CD14-positive monocyte (primary cell): ENCODE data around the gene PIGZ. TPM values are rescaled to one million over a fixed set of nuclear protein-coding genes. Genes with fewer than 3 reads are reported as not detected.

Experiments
- DNase-seq, 3 donors: peaks; one replicate each; pipeline ENCODE4 v3.0.0-alpha.2; 2011 to 2022
- H2AFZ ChIP-seq: 2 replicates; pipeline ENCODE4 v1.6.0; 2012; ENCODE audit warnings: mild to moderate bottlenecking, low read depth, low read length, inconsistent platforms; ENCODE audit not compliant: insufficient read depth, poor library complexity, severe bottlenecking
- H3K27ac ChIP-seq, 2 donors: 1 replicate in 1 of 2; 2 replicates in 1 of 2; pipeline ENCODE4 v1.5.1; 2012 to 2013; ENCODE audit warnings: low read length in 2 of 2, control low read depth in 1 of 2, inconsistent platforms in 1 of 2, low read depth in 1 of 2, mild to moderate bottlenecking in 1 of 2
- H3K27me3 ChIP-seq, 2 donors: one replicate each; pipeline versions ENCODE4 v1.6.0 to v1.6.1; 2011 to 2013; ENCODE audit warnings: low read length in 2 of 2; ENCODE audit not compliant: control insufficient read depth in 2 of 2, insufficient read depth in 2 of 2
- H3K36me3 ChIP-seq, 2 donors: replicated peaks in 1 of 2; 1 replicate in 1 of 2; 2 replicates in 1 of 2; pipeline versions ENCODE4 v1.5.1 to v1.6.1; 2012 to 2013; ENCODE audit warnings: low read length in 2 of 2, control low read depth in 1 of 2, inconsistent platforms in 1 of 2, mild to moderate bottlenecking in 1 of 2; ENCODE audit not compliant: insufficient read depth in 2 of 2, control insufficient read depth in 1 of 2
- H3K4me1 ChIP-seq, 2 donors: 1 replicate in 1 of 2; 2 replicates in 1 of 2; pipeline versions ENCODE4 v1.5.1 to v1.6.1; 2012 to 2013; ENCODE audit warnings: low read length in 2 of 2, control low read depth in 1 of 2, inconsistent platforms in 1 of 2, mild to moderate bottlenecking in 1 of 2, moderate library complexity in 1 of 2; ENCODE audit not compliant: insufficient read depth in 2 of 2, control insufficient read depth in 1 of 2
- H3K4me2 ChIP-seq: replicated peaks from 2 replicates; pipeline ENCODE3; 2012; ENCODE audit warnings: low read length, moderate library complexity, mild to moderate bottlenecking; ENCODE audit not compliant: poor library complexity, severe bottlenecking; ENCODE audit errors: extremely low read depth
- H3K4me3 ChIP-seq, 3 experiments: fragments of 200-600 bp in 1 of 3; sonication (generic) in 1 of 3; replicated peaks in 1 of 3; 1 replicate in 2 of 3; 2 replicates in 1 of 3; pipeline ENCODE4 v1.5.1; 2011 to 2013; ENCODE audit warnings: low read length in 3 of 3, mild to moderate bottlenecking in 3 of 3, control low read depth in 2 of 3, low read depth in 2 of 3, inconsistent platforms in 1 of 3, moderate library complexity in 1 of 3
- H3K79me2 ChIP-seq: 2 replicates; pipeline ENCODE4 v1.6.0; 2012; ENCODE audit warnings: mild to moderate bottlenecking, control low read depth, inconsistent platforms, low read length, moderate library complexity; ENCODE audit not compliant: insufficient read depth
- H3K9ac ChIP-seq: 2 replicates; pipeline ENCODE4 v1.6.0; 2017; ENCODE audit warnings: low read length, mild to moderate bottlenecking; ENCODE audit not compliant: insufficient read depth, poor library complexity, severe bottlenecking
- H3K9me3 ChIP-seq, 2 donors: replicated peaks in 1 of 2; 1 replicate in 1 of 2; 2 replicates in 1 of 2; pipeline versions ENCODE4 v1.5.1 to v1.6.1; 2012 to 2013; ENCODE audit warnings: low read length in 2 of 2, control low read depth in 1 of 2; ENCODE audit not compliant: control insufficient read depth in 1 of 2, insufficient read depth in 1 of 2
- H4K20me1 ChIP-seq: 2 replicates; pipeline ENCODE4 v1.6.0; 2012; ENCODE audit warnings: mild to moderate bottlenecking, low read length, control low read depth, moderate library complexity; ENCODE audit not compliant: insufficient read depth
- H3K27ac Mint-ChIP-seq, 7 donors: one replicate each; pipeline ENCODE4 v1.8.0; 2020; ENCODE audit warnings: mild to moderate bottlenecking in 7 of 7, mixed read lengths in 7 of 7, moderate library complexity in 6 of 7, inconsistent platforms in 2 of 7
- H3K27me3 Mint-ChIP-seq, 3 donors: one replicate each; pipeline ENCODE4 v1.8.0; 2021 to 2022; ENCODE audit warnings: low read depth in 3 of 3, mild to moderate bottlenecking in 3 of 3, mixed read lengths in 3 of 3, moderate library complexity in 3 of 3, inconsistent platforms in 1 of 3
- H3K36me3 Mint-ChIP-seq, 2 donors: one replicate each; pipeline ENCODE4 v1.8.0; 2020; ENCODE audit warnings: mixed read lengths in 2 of 2, inconsistent platforms in 1 of 2, mild to moderate bottlenecking in 1 of 2
- H3K4me1 Mint-ChIP-seq: one replicate; pipeline ENCODE4 v1.8.0; 2020; ENCODE audit warnings: mild to moderate bottlenecking, mixed read lengths
- H3K4me3 Mint-ChIP-seq, 2 donors: one replicate each; pipeline ENCODE4 v1.8.0; 2020; ENCODE audit warnings: mild to moderate bottlenecking in 2 of 2, mixed read lengths in 2 of 2, moderate library complexity in 1 of 2
- H3K9me3 Mint-ChIP-seq, 7 donors: one replicate each; pipeline ENCODE4 v1.8.0; 2020 to 2022; ENCODE audit warnings: mixed read lengths in 7 of 7, mild to moderate bottlenecking in 6 of 7, moderate library complexity in 6 of 7, inconsistent platforms in 2 of 7
- WGBS: methylation state at CpG from one replicate; pipeline ENCODE4 v1.1.5; 2013; ENCODE audit warnings: missing lambda C conversion rate; ENCODE audit not compliant: insufficient coverage; 5-methylcytosine and 5-hydroxymethylcytosine counted together
- intact Hi-C, 2 donors: fragments of 100-400 bp; cut with micrococcal nuclease; formaldehyde crosslinking; loops; one replicate each; pipeline versions ENCODE4 v1.15.0 to v1.15.1; 2023
- polyA plus RNA-seq, 3 donors: library from polyadenylated mRNA; depleted of rRNA in 1 of 3; unstranded in 2 of 3; stranded (reverse) in 1 of 3; fragments of 300-500 nt in 2 of 3; fragments of >200 nt in 1 of 3; fragmentation: Illumina TruSeq in 2 of 3; gene quantifications; 1 replicate in 2 of 3; 2 replicates in 1 of 3; pipeline ENCODE4 v1.2.3, GENCODE V29; 2012 to 2021
- TF ChIP-seq, protein P1 (sequence below): fragments of 200-600 bp; IDR thresholded peaks from one replicate; pipeline ENCODE4 v1.8.0; 2022; ENCODE audit warnings: antibody characterized with exemption, mild to moderate bottlenecking

The PIGZ gene
- polyA plus RNA-seq, 3 donors = 1.6 to 3.8 (median 1.9) TPM

DNA sequence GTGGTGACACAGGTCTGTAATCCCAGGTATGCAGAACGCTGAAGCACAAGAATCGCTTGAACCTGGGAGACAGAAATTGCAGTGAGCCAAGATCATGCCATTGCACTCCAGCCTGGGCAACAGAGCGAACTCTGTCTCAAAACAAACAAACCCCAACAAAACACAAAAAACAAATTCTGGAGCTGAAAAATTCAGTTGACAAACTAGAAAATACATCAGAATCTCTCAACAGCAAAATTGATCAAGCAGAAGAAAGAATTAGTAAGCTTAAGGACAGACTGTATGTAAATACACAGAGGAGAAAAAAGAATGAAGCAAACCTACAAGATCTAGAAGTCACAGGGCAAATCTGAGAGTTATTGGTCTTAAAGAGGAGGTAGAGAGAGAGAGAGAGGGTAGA, 51.6 kb downstream of the PIGZ start:
- peak overlapping the region in 1 of 7 donors; percentile 5 for H3K27ac Mint-ChIP-seq
- Histone ChIP-seq H3K4me3 (no peak overlapping the region), H3K9ac (no peak overlapping the region), H3K79me2 (no peaks in the 10 kb centered on the region), H3K27me3 (no peaks in the 10 kb centered on the region), H3K36me3 (peaks cover 11 to 27% of the 10 kb centered on the region in 2 donors), H3K27ac (peak overlapping the region in 1 of 2 donors; percentile 4), H2AFZ (no peak overlapping the region), H3K4me2 (no peak overlapping the region), H3K9me3 (peaks cover 0 to 5% of the 10 kb centered on the region in 2 donors), H3K4me1 (peaks cover 6 to 13% of the 10 kb centered on the region in 2 donors), H4K20me1 (no peaks in the 10 kb centered on the region)
- no peak overlapping the region for H3K4me3 Mint-ChIP-seq
- H3K36me3 Mint-ChIP-seq = peaks cover 35 to 37% of the 10 kb centered on the region in 2 donors
- H3K27me3 Mint-ChIP-seq = no peaks in the 10 kb centered on the region
- H3K4me1 Mint-ChIP-seq = peaks cover 13% of the 10 kb centered on the region
- intact Hi-C loops = no loop called here
- H3K9me3 Mint-ChIP-seq = peaks cover 0 to 11% (median 4%) of the 10 kb centered on the region in 7 donors
- WGBS = 100% methylated on average over 2 of the region's 3 CpGs
- no peak for DNase-seq
- TF ChIP-seq, protein P1, sequence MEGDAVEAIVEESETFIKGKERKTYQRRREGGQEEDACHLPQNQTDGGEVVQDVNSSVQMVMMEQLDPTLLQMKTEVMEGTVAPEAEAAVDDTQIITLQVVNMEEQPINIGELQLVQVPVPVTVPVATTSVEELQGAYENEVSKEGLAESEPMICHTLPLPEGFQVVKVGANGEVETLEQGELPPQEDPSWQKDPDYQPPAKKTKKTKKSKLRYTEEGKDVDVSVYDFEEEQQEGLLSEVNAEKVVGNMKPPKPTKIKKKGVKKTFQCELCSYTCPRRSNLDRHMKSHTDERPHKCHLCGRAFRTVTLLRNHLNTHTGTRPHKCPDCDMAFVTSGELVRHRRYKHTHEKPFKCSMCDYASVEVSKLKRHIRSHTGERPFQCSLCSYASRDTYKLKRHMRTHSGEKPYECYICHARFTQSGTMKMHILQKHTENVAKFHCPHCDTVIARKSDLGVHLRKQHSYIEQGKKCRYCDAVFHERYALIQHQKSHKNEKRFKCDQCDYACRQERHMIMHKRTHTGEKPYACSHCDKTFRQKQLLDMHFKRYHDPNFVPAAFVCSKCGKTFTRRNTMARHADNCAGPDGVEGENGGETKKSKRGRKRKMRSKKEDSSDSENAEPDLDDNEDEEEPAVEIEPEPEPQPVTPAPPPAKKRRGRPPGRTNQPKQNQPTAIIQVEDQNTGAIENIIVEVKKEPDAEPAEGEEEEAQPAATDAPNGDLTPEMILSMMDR = no peak

DNA sequence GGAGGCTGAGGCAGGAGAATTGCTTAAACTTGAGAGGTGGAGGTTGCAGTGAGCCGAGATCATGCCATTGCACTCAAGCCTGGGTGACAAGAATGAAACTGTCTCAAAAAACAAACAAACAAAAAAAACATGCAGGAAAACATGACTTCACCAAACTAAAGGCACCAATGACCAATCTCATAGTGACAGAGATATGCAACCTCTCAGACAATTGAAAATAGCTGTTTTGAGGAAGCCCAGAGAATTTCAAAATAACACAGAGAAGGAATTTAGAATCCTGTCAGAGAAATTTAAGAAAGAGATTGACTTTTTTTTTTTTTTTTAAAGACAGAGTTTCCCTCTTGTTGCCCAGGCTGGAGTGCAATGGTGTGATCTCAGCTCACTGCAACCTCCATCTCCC, 52.4 kb downstream of the PIGZ start:
- Mint-ChIP-seq H3K27ac (peak overlapping the region in 1 of 7 donors; percentile 52), H3K36me3 (peaks cover 34 to 37% of the 10 kb centered on the region in 2 donors), H3K27me3 (no peaks in the 10 kb centered on the region), H3K4me1 (peaks cover 18% of the 10 kb centered on the region), H3K9me3 (peaks cover 0 to 11% (median 4%) of the 10 kb centered on the region in 7 donors), H3K4me3 (no peak overlapping the region)
- H3K9me3 ChIP-seq = peaks cover 0 to 5% of the 10 kb centered on the region in 2 donors
- no peaks in the 10 kb centered on the region for H3K27me3 ChIP-seq
- H3K36me3 ChIP-seq = peaks cover 11 to 27% of the 10 kb centered on the region in 2 donors
- intact Hi-C loops = no loop called here
- no peak overlapping the region for H2AFZ ChIP-seq
- TF ChIP-seq, protein P1 = no peak
- WGBS = no CpG with 5 or more reads among the region's 1 CpG
- H3K27ac ChIP-seq = no peak overlapping the region
- no peaks in the 10 kb centered on the region for H4K20me1 ChIP-seq
- no peak overlapping the region for H3K9ac ChIP-seq
- H3K79me2 ChIP-seq = no peaks in the 10 kb centered on the region
- no peak overlapping the region for H3K4me2 ChIP-seq
- no peak for DNase-seq
- H3K4me1 ChIP-seq = peaks cover 6 to 13% of the 10 kb centered on the region in 2 donors
- H3K4me3 ChIP-seq = no peak overlapping the region
